Measurements from ENCODE around the gene CIB4.

CIB4 gene

GRCh38 chr2:26534865-26535662, 106.1 kb downstream of the CIB4 start:
- ATAC-seq: no peak
- TF ChIP-seq ZFP30 (CRISPR knock-in tag; IDR thresholded peaks at IDR 0.05): no peak
- TF ChIP-seq OSR1 (CRISPR knock-in tag; IDR thresholded peaks at IDR 0.05): no peak
- no peak for TF ChIP-seq TCF4 (CRISPR knock-in tag; IDR thresholded peaks at IDR 0.05; ENCODE audit: borderline replicate concordance)
- no peak for TF ChIP-seq ZNF8 (CRISPR knock-in tag; IDR thresholded peaks at IDR 0.05)
- TF ChIP-seq SNAI2 (CRISPR knock-in tag; IDR thresholded peaks at IDR 0.05): no peak

DNA sequence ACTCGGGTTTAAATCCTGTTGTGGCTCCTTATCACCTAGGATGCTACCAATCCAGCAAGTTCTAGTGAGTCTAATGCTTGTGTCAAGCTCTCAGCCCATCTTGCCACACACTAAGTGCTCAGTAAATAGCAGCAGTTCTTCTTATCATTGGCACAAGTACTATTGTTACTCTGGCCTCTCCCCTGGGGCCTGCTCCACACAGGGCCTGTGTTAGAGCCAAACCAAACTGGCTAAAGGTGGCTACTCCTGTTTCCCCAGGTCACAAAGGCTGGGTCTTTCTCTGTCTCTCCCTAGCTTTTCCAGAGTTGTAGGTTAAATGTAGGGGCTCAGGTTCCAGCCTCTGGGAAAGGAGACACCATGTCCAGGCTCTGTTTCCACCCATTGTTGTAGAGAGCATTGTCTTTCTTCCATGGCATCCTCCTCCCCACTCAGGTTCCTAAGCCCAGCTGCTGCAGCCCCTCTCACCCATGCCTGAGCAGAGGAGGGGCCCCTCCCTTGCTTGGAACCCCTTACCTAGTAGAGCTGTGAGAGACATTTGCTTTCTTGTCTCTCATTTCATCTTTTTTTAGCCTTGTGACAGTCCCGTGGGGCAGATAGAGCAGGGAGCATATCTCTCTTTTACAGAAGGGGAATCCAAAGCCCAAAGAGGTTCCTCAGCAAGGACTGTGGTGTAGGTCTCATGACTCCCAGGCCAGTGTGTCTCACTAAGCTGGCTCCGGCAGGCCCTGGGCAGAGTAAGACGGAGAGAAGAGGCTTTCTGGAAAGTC, 106.9 kb downstream of the CIB4 start:
- TF ChIP-seq CSRNP3 (CRISPR knock-in tag; IDR thresholded peaks at IDR 0.05): no peak
- no peak for TF ChIP-seq PPARA (CRISPR knock-in tag; IDR thresholded peaks at IDR 0.05; ENCODE audit: borderline replicate concordance)
- no peak for TF ChIP-seq ZNF70 (CRISPR knock-in tag; IDR thresholded peaks at IDR 0.05)
- no peak for TF ChIP-seq ZFP30 (CRISPR knock-in tag; IDR thresholded peaks at IDR 0.05)
- no peak for TF ChIP-seq ZFP3 (CRISPR knock-in tag; IDR thresholded peaks at IDR 0.05)
- TF ChIP-seq PATZ1 (CRISPR knock-in tag; IDR thresholded peaks at IDR 0.05; ENCODE audit: borderline replicate concordance): no peak
- no peak for TF ChIP-seq ISL1 (CRISPR knock-in tag; IDR thresholded peaks at IDR 0.05)
- TF ChIP-seq RARB (CRISPR knock-in tag; IDR thresholded peaks at IDR 0.05): no peak
- no peak for TF ChIP-seq CSDC2 (CRISPR knock-in tag; IDR thresholded peaks at IDR 0.05)
- no peak for TF ChIP-seq ESRRG (CRISPR knock-in tag; IDR thresholded peaks at IDR 0.05)
- no peak for TF ChIP-seq ARNTL (CRISPR knock-in tag; IDR thresholded peaks at IDR 0.05; ENCODE audit: borderline replicate concordance, low read depth)
- TF ChIP-seq OSR1 (CRISPR knock-in tag; IDR thresholded peaks at IDR 0.05): no peak
- TF ChIP-seq GLIS3 (CRISPR knock-in tag; IDR thresholded peaks at IDR 0.05): no peak
- no peak for TF ChIP-seq TOX (CRISPR knock-in tag; IDR thresholded peaks at IDR 0.05; ENCODE audit: borderline replicate concordance)
- no peak for ATAC-seq

DNA sequence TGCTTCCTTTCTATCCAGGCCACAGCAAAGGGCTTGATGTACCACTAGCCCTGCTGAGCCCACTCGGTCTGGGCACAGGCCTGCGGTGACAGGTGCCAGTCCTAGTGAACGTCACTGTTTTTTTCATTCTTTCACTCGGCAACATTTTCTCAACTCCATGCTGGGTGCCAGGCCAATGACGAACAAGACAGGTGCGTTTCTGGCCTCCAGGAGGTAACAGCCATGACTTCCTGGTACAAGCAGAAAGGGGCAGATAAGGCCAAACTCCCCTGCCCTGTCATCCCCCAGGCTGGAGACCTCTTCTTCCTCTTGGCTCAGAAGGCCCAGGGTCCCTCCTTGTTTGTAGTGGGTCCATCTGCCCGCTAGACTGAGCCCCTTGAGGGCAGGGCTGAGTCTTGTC, 107.5 kb downstream of the CIB4 start:
- TF ChIP-seq ZNF70 (CRISPR knock-in tag; IDR thresholded peaks at IDR 0.05): no peak
- no peak for ATAC-seq

GRCh38 chr2:26532301-26533250, 108.6 kb downstream of the CIB4 start:
- TF ChIP-seq TOX (CRISPR knock-in tag; IDR thresholded peaks at IDR 0.05; ENCODE audit: borderline replicate concordance) (no peak), GLIS3 (CRISPR knock-in tag; IDR thresholded peaks at IDR 0.05) (no peak)
- TF ChIP-seq, protein P1, sequence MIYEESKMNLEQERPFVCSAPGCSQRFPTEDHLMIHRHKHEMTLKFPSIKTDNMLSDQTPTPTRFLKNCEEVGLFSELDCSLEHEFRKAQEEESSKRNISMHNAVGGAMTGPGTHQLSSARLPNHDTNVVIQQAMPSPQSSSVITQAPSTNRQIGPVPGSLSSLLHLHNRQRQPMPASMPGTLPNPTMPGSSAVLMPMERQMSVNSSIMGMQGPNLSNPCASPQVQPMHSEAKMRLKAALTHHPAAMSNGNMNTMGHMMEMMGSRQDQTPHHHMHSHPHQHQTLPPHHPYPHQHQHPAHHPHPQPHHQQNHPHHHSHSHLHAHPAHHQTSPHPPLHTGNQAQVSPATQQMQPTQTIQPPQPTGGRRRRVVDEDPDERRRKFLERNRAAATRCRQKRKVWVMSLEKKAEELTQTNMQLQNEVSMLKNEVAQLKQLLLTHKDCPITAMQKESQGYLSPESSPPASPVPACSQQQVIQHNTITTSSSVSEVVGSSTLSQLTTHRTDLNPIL (CRISPR knock-in tag; IDR thresholded peaks at IDR 0.05; ENCODE audit: low read depth): no peak
- ATAC-seq: no peak

Data from SK-N-SH treated with all-trans-retinoic acid at 6 μM for 48 hours (cell line).